VCaP (cell line): ENCODE data around the gene OLFM3.

Experiments used
- H3K27ac ChIP-seq: fragments of 450-650 bp; 2 replicates; pipeline ENCODE4 v1.5.1; 2017
- TF ChIP-seq, protein P1 (sequence below): fragments of 450-650 bp; conservative IDR thresholded peaks from 2 replicates; pipeline ENCODE4 v1.5.1; 2017; ENCODE audit warnings: mild to moderate bottlenecking, moderate library complexity

Gene OLFM3

DNA sequence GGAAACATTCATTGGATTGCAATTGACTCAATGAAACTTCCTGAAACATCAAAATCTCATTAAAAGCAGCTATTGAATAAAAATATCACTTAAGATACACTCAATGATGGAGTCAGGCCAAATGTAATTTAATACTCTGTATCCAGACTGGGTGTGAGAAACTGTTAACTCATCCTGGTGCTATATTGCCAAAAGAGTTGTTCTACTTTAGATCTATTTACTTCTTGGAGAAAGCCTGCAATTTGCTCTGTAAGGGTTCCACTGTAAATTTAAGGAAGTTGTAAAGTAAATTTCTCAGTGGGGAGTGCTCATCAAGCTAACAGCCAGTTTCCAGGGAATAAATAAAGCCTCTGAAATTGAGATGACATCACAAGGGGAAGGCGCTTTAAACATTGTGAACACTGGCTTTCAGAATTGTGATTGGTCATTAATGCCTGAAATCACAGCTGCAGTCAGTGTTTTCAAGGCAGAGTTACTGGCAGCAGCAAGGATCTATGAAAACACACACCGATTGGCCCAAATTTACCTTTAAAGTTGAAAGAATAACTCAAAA is 91.4 kb downstream of the OLFM3 start:
- TF ChIP-seq, protein P1, sequence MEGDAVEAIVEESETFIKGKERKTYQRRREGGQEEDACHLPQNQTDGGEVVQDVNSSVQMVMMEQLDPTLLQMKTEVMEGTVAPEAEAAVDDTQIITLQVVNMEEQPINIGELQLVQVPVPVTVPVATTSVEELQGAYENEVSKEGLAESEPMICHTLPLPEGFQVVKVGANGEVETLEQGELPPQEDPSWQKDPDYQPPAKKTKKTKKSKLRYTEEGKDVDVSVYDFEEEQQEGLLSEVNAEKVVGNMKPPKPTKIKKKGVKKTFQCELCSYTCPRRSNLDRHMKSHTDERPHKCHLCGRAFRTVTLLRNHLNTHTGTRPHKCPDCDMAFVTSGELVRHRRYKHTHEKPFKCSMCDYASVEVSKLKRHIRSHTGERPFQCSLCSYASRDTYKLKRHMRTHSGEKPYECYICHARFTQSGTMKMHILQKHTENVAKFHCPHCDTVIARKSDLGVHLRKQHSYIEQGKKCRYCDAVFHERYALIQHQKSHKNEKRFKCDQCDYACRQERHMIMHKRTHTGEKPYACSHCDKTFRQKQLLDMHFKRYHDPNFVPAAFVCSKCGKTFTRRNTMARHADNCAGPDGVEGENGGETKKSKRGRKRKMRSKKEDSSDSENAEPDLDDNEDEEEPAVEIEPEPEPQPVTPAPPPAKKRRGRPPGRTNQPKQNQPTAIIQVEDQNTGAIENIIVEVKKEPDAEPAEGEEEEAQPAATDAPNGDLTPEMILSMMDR = no peak
- H3K27ac ChIP-seq = no peak overlapping the region

- TF ChIP-seq, protein P1 = no peak
- no peak overlapping the region for H3K27ac ChIP-seq
Measured at GRCh38 chr1:101902199-101902598, 94.5 kb downstream of the OLFM3 start.

- no peak overlapping the region for H3K27ac ChIP-seq
- TF ChIP-seq, protein P1 = no peak
Measured at GRCh38 chr1:101898137-101898536, 98.6 kb downstream of the OLFM3 start.

DNA sequence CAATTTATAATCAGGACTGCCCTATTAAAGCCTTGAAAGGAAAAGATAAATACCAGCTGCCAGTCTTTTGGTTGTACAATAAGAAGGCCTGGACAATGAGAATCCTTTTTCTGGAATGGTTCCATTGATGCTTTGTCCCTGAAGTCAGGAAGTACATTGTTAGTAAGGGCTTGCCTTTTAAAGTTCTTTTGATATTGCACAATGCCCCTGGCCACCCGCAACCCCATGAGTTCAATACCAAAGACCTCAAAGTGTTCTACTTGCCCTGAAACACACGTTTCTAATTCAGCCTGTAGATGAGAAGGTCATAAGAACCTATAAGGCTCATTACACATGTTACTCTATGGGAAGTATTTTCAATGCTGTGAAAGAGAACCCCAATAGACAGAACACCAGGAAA is 112.1 kb downstream of the OLFM3 start:
- TF ChIP-seq, protein P1 = no peak
- no peak overlapping the region for H3K27ac ChIP-seq

DNA sequence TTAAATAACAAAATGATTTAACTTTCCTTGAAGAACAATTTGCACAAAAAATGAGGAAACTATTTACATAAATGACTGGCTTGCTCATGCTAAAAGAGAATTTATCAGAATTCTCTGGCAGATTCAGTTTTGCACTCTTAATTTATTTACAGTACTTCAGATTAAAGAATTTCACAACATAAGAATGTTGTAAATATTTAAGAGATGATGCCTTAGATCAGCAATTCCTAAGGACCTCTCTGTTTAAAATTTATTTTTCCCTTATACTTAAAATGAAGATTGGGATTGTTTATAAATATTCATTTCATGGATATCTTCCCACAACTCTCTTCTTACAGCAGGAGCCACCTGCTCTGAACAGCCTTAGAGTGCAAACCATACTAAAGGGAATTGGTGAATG is 120.8 kb downstream of the OLFM3 start:
- TF ChIP-seq, protein P1 = no peak
- H3K27ac ChIP-seq = no peak overlapping the region

GRCh38 chr1:101873672-101874071 is 123.1 kb downstream of the OLFM3 start:
- no peak overlapping the region for H3K27ac ChIP-seq
- TF ChIP-seq, protein P1 = no peak

DNA sequence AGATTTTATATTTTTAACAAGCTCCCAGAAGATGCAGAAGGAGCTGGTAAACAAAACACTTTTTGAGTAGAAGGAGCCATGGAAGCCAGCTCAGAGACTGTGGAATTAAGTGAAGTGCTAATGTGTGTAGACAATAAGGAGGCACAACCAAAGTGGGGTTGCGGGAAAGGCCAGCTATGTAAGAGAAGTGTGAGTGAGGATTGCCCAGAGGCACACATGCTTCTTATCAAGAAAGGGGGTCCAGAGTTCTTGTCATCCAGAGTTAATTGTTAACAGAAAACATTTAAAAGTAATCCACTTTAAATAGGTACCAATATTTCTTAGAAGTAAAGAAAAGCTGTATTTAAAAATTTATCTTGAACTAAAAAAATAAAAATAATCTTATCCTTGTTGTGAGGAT is 136.8 kb downstream of the OLFM3 start:
- TF ChIP-seq, protein P1 = no peak
- no peak overlapping the region for H3K27ac ChIP-seq
